GM12891 (cell line): ENCODE results near the gene DHRS11.

Experiments
- DNase-seq: peaks from one replicate; pipeline ENCODE4 v3.0.0; 2011; ENCODE audit warnings: low spot score; ENCODE audit not compliant: insufficient read length
- FAIRE-seq: peaks from 2 replicates; lab custom pipeline; 2011; peaks lifted over from hg19 to GRCh38; lab: Jason Lieb, UNC
- PAX5 ChIP-seq: IDR thresholded peaks from 2 replicates; pipeline ENCODE4 v1.6.1; 2011; ENCODE audit warnings: low read length, moderate library complexity, mild to moderate bottlenecking; ENCODE audit not compliant: insufficient read depth, severe bottlenecking
- POLR2A ChIP-seq: IDR thresholded peaks from 2 replicates; pipeline ENCODE4 v1.6.1; 2011; ENCODE audit warnings: low read depth, low read length, control low read depth
- POLR2AphosphoS5 ChIP-seq: IDR thresholded peaks from 2 replicates; pipeline ENCODE4 v1.6.1; 2011; ENCODE audit warnings: low read depth, low read length, control low read depth
- POU2F2 ChIP-seq: IDR thresholded peaks from 2 replicates; pipeline ENCODE4 v1.6.1; 2011; ENCODE audit warnings: low read depth, mild to moderate bottlenecking, control low read depth, low read length, moderate library complexity
- SPI1 ChIP-seq: IDR thresholded peaks from 2 replicates; pipeline ENCODE4 v1.6.1; 2011; ENCODE audit warnings: low read depth, low read length, control low read depth
- TAF1 ChIP-seq: IDR thresholded peaks from 2 replicates; pipeline ENCODE4 v1.6.1; 2011; ENCODE audit warnings: low read depth, low read length, control low read depth

The DHRS11 gene

GRCh38 chr17:36593656-36594316, 2.1 kb downstream of the DHRS11 start:
- no peak for TF ChIP-seq POLR2A
- no peak for TF ChIP-seq POLR2AphosphoS5
- no peak for TF ChIP-seq SPI1
- TF ChIP-seq TAF1 = no peak
- no peak for TF ChIP-seq PAX5
- no peak for TF ChIP-seq POU2F2
- FAIRE-seq = no peak
- DNase-seq = no peak

GRCh38 chr17:36594626-36595401, 3.1 kb downstream of the DHRS11 start:
- no peak for FAIRE-seq
- no peak for DNase-seq
- no peak for TF ChIP-seq PAX5
- no peak for TF ChIP-seq TAF1
- no peak for TF ChIP-seq POU2F2
- no peak for TF ChIP-seq POLR2AphosphoS5
- no peak for TF ChIP-seq SPI1
- TF ChIP-seq POLR2A = no peak

- DNase-seq (no peak), FAIRE-seq (no peak)
- no peak for TF ChIP-seq POLR2AphosphoS5
- no peak for TF ChIP-seq SPI1
- TF ChIP-seq PAX5 = no peak
- no peak for TF ChIP-seq POLR2A
- TF ChIP-seq POU2F2 = no peak
Observed at GRCh38 chr17:36597226-36597625, 5.5 kb downstream of the DHRS11 start.

- FAIRE-seq (no peak), DNase-seq (no peak)
- TF ChIP-seq TAF1 = no peak
- no peak for TF ChIP-seq SPI1
- TF ChIP-seq POLR2AphosphoS5 = no peak
Observed at GRCh38 chr17:36597866-36598777, 6.4 kb downstream of the DHRS11 start.

GRCh38 chr17:36598951-36599401, 7.3 kb downstream of the DHRS11 start:
- FAIRE-seq (no peak), DNase-seq (no peak)
- TF ChIP-seq POU2F2 (no peak), TAF1 (no peak), SPI1 (no peak), POLR2A (no peak), POLR2AphosphoS5 (no peak), PAX5 (no peak)

GRCh38 chr17:36599546-36600250, 8.0 kb downstream of the DHRS11 start:
- DNase-seq = no peak
- no peak for FAIRE-seq
- TF ChIP-seq POLR2A (no peak), PAX5 (no peak), POU2F2 (no peak), POLR2AphosphoS5 (no peak), SPI1 (no peak), TAF1 (no peak)

- TF ChIP-seq POLR2A (no peak), TAF1 (no peak), PAX5 (no peak), POLR2AphosphoS5 (no peak), POU2F2 (no peak)
Observed at GRCh38 chr17:36600465-36600864, 8.8 kb downstream of the DHRS11 start.

GRCh38 chr17:36600936-36601302, 9.2 kb downstream of the DHRS11 start:
- FAIRE-seq = no peak
- TF ChIP-seq POLR2A (no peak), PAX5 (no peak), POLR2AphosphoS5 (no peak), TAF1 (no peak), SPI1 (no peak), POU2F2 (no peak)

More at GRCh38 chr17:36600465-36600864, 8.8 kb downstream of the DHRS11 start:
- no peak for DNase-seq
- no peak for FAIRE-seq

GRCh38 chr17:36601303-36602029, 9.8 kb downstream of the DHRS11 start, which contains the start of gene MRM1:
Gene MRM1, plus strand, starts transcription at chr17:36601583. Its CDS starts 228 bp downstream, at chr17:36601811.
- TF ChIP-seq POU2F2 (no peak; the same call in none of the 2 replicates), POLR2A (peak; percentile 93), TAF1 (no peak; the same call in 1 of the 2 replicates), POLR2AphosphoS5 (peak; percentile 85), PAX5 (no peak), SPI1 (no peak)
- FAIRE-seq (no peak), DNase-seq (peak; percentile 89)

More at GRCh38 chr17:36600936-36601302, 9.2 kb downstream of the DHRS11 start:
- no peak for DNase-seq
